ENCODE data around the gene CNTNAP2. TPM values are rescaled to one million over a fixed set of nuclear protein-coding genes. Genes with fewer than 3 reads are reported as not detected.

The CNTNAP2 gene
- total RNA-seq, 2 donors from 2014 or later = 171 to 228 TPM

GRCh38 chr7:148161776-148162175 is 2045.2 kb downstream of the CNTNAP2 start:
- H3K27me3 Mint-ChIP-seq (ENCODE audit: insufficient read depth) = no peaks in the 10 kb centered on the region
- Histone ChIP-seq H3K9ac (ENCODE audit: extremely low read depth, low read length, poor library complexity, severe bottlenecking) (no peak overlapping the region), H3K27ac (ENCODE audit: low read depth, low read length) (no peak overlapping the region), H3K4me3 (ENCODE audit: low read length) (no peak overlapping the region), H3K9me3 (ENCODE audit: control insufficient read depth, low read length) (no peaks in the 10 kb centered on the region), H3K27me3 (ENCODE audit: control insufficient read depth, insufficient read depth, low read length, poor library complexity, severe bottlenecking) (no peaks in the 10 kb centered on the region), H3K4me1 (ENCODE audit: control insufficient read depth, insufficient read depth, low read length) (no peaks in the 10 kb centered on the region), H3K36me3 (ENCODE audit: control insufficient read depth, insufficient read depth, low read length) (no peaks in the 10 kb centered on the region)
- H3K9me3 Mint-ChIP-seq = no peaks in the 10 kb centered on the region
- H3K27ac Mint-ChIP-seq = no peak overlapping the region
- WGBS, 2 experiments (ENCODE audit: insufficient coverage in 1 of 2, insufficient read length in 1 of 2) = 95 to 96% methylated on average over 3 to 4 of the region's 4 CpGs
- DNase-seq = no peak
- no peak overlapping the region for H3K4me3 Mint-ChIP-seq
- no peaks in the 10 kb centered on the region for H3K36me3 Mint-ChIP-seq (ENCODE audit: low read depth)
- peaks cover 7% of the 10 kb centered on the region for H3K4me1 Mint-ChIP-seq
- no peak for TF ChIP-seq CTCF (conservative IDR thresholded peaks at IDR 0.05)

GRCh38 chr7:148162808-148163207 is 2046.2 kb downstream of the CNTNAP2 start:
- Mint-ChIP-seq H3K27ac (no peak overlapping the region), H3K4me1 (peaks cover 7% of the 10 kb centered on the region), H3K9me3 (no peaks in the 10 kb centered on the region), H3K27me3 (ENCODE audit: insufficient read depth) (no peaks in the 10 kb centered on the region), H3K36me3 (ENCODE audit: low read depth) (no peaks in the 10 kb centered on the region), H3K4me3 (no peak overlapping the region)
- no peaks in the 10 kb centered on the region for H3K27me3 ChIP-seq (ENCODE audit: control insufficient read depth, insufficient read depth, low read length, poor library complexity, severe bottlenecking)
- no peak for TF ChIP-seq CTCF (conservative IDR thresholded peaks at IDR 0.05)
- no peaks in the 10 kb centered on the region for H3K4me1 ChIP-seq (ENCODE audit: control insufficient read depth, insufficient read depth, low read length)
- H3K4me3 ChIP-seq (ENCODE audit: low read length) = no peak overlapping the region
- H3K27ac ChIP-seq (ENCODE audit: low read depth, low read length) = no peak overlapping the region
- no peaks in the 10 kb centered on the region for H3K9me3 ChIP-seq (ENCODE audit: control insufficient read depth, low read length)
- DNase-seq = no peak
- WGBS, 2 experiments (ENCODE audit: insufficient coverage in 1 of 2, insufficient read length in 1 of 2) = 95 to 97% methylated on average over 4 of the region's 4 CpGs
- H3K9ac ChIP-seq (ENCODE audit: extremely low read depth, low read length, poor library complexity, severe bottlenecking) = no peak overlapping the region
- no peaks in the 10 kb centered on the region for H3K36me3 ChIP-seq (ENCODE audit: control insufficient read depth, insufficient read depth, low read length)

GRCh38 chr7:148163246-148163645 is 2046.6 kb downstream of the CNTNAP2 start:
- Histone ChIP-seq H3K36me3 (ENCODE audit: control insufficient read depth, insufficient read depth, low read length) (no peaks in the 10 kb centered on the region), H3K9me3 (ENCODE audit: control insufficient read depth, low read length) (no peaks in the 10 kb centered on the region), H3K9ac (ENCODE audit: extremely low read depth, low read length, poor library complexity, severe bottlenecking) (no peak overlapping the region), H3K4me1 (ENCODE audit: control insufficient read depth, insufficient read depth, low read length) (no peaks in the 10 kb centered on the region), H3K4me3 (ENCODE audit: low read length) (no peak overlapping the region), H3K27me3 (ENCODE audit: control insufficient read depth, insufficient read depth, low read length, poor library complexity, severe bottlenecking) (no peaks in the 10 kb centered on the region), H3K27ac (ENCODE audit: low read depth, low read length) (no peak overlapping the region)
- Mint-ChIP-seq H3K36me3 (ENCODE audit: low read depth) (no peaks in the 10 kb centered on the region), H3K4me3 (no peak overlapping the region), H3K9me3 (no peaks in the 10 kb centered on the region), H3K27ac (no peak overlapping the region), H3K27me3 (ENCODE audit: insufficient read depth) (no peaks in the 10 kb centered on the region), H3K4me1 (peaks cover 7% of the 10 kb centered on the region)
- TF ChIP-seq CTCF (conservative IDR thresholded peaks at IDR 0.05) = no peak
- 100% methylated on average over 1 of the region's 1 CpG; no CpG with 5 or more reads in 1 of the 2 experiments for WGBS, 2 experiments (ENCODE audit: insufficient coverage in 1 of 2, insufficient read length in 1 of 2)
- no peak for DNase-seq
